RWPE1 (cell line): Measurements from ENCODE around the gene AK5.

Experiments used
- CTCF ChIA-PET: fragments of 350-600 bp; sonication (Branson Sonifier 250); formaldehyde crosslinking; extraction: SDS; loops from one replicate; lab custom pipeline; 2021; lab: Yijun Ruan, JAX
- POLR2A ChIA-PET: fragments of 400-600 bp; formaldehyde crosslinking; extraction: SDS; loops from one replicate; lab custom pipeline; 2020; ENCODE audit warnings: antibody characterized with exemption; ENCODE audit not compliant: low non-redundant PET; lab: Yijun Ruan, JAX
- DNase-seq: peaks from one replicate; pipeline ENCODE4 v3.0.0; 2012; ENCODE audit warnings: low spot score
- H3K27ac ChIP-seq: fragments of 450-650 bp; 2 replicates; pipeline ENCODE4 v1.5.1; 2017
- CTCF ChIP-seq: fragments of 450-650 bp; conservative IDR thresholded peaks from 2 replicates; pipeline ENCODE4 v1.5.1; 2017; ENCODE audit warnings: low read depth, mild to moderate bottlenecking

AK5 gene

GRCh38 chr1:77339326-77339725, 57.5 kb downstream of the AK5 start:
- no peak overlapping the region for H3K27ac ChIP-seq
- DNase-seq, result no peak
- TF ChIP-seq CTCF, result no peak
- POLR2A ChIA-PET, result no interaction called here
- CTCF ChIA-PET, result no interaction called here

- POLR2A ChIA-PET, result no interaction called here
- H3K27ac ChIP-seq, result no peak overlapping the region
- DNase-seq, result no peak
- no peak for TF ChIP-seq CTCF
- CTCF ChIA-PET, result no interaction called here
These were observed 59.4 kb downstream of the AK5 start for GRCh38 chr1:77341195-77341594.

GRCh38 chr1:77342745-77343144, 60.9 kb downstream of the AK5 start:
- POLR2A ChIA-PET, result no interaction called here
- DNase-seq, result no peak
- no peak for TF ChIP-seq CTCF
- CTCF ChIA-PET, result interaction anchor here (0.6 kb wide), 1 partner anchor 821 kb away, joined by 5 read pairs; no protein-coding TSS in a partner anchor
- no peak overlapping the region for H3K27ac ChIP-seq

GRCh38 chr1:77347646-77348045, 65.8 kb downstream of the AK5 start:
- ChIA-PET POLR2A (no interaction called here), CTCF (no interaction called here)
- peak; percentile 71 for DNase-seq
- TF ChIP-seq CTCF, result no peak
- no peak overlapping the region for H3K27ac ChIP-seq

GRCh38 chr1:77348549-77348948, 66.7 kb downstream of the AK5 start:
- ChIA-PET CTCF (interaction anchor here (0.6 to 0.7 kb wide), 3 partner anchors 28 to 1253 kb away, joined by 3 to 4 read pairs (median 3); no protein-coding TSS in a partner anchor), POLR2A (no interaction called here)
- no peak for TF ChIP-seq CTCF

GRCh38 chr1:77349275-77349674, 67.5 kb downstream of the AK5 start:
- ChIA-PET CTCF (interaction anchor here (0.6 to 0.7 kb wide), 3 partner anchors 28 to 1252 kb away, joined by 3 to 4 read pairs (median 3); no protein-coding TSS in a partner anchor), POLR2A (no interaction called here)
- TF ChIP-seq CTCF, result no peak
- no peak overlapping the region for H3K27ac ChIP-seq
- DNase-seq, result no peak

More at GRCh38 chr1:77348549-77348948, 66.7 kb downstream of the AK5 start:
- DNase-seq, result no peak
- H3K27ac ChIP-seq, result no peak overlapping the region
